Neural crest cell (in vitro differentiated cells): Measurements from ENCODE around the gene GOLGA6C. TPM values are rescaled to one million over a fixed set of nuclear protein-coding genes. Genes with fewer than 3 reads are reported as not detected.
"Not testable (repeated sequence)": the region's sequence is repeated elsewhere in the genome, so short reads cannot be mapped to it uniquely, and the experiment has no call there.

ENCODE experiments used
- DNase-seq: peaks from one replicate; pipeline ENCODE4 v3.0.0; 2021; ENCODE audit warnings: low read depth, mixed read lengths, low spot score
- H3K27ac Mint-ChIP-seq: one replicate; pipeline ENCODE4 v1.8.0; 2021; ENCODE audit warnings: mild to moderate bottlenecking, mixed read lengths; ENCODE audit not compliant: unreplicated experiment
- H3K27me3 Mint-ChIP-seq: 2 replicates; pipeline ENCODE4 v1.8.0; 2021; ENCODE audit warnings: low read depth, mild to moderate bottlenecking, mixed read lengths
- H3K36me3 Mint-ChIP-seq: 2 replicates; pipeline ENCODE4 v1.8.0; 2021; ENCODE audit warnings: low read depth, mild to moderate bottlenecking, mixed read lengths
- H3K4me1 Mint-ChIP-seq: 2 replicates; pipeline ENCODE4 v1.8.0; 2021; ENCODE audit warnings: mixed read lengths
- H3K4me3 Mint-ChIP-seq: one replicate; pipeline ENCODE4 v1.8.0; 2021; ENCODE audit warnings: mild to moderate bottlenecking, mixed read lengths
- H3K9me3 Mint-ChIP-seq: 2 replicates; pipeline ENCODE4 v1.8.0; 2021; ENCODE audit warnings: mixed read lengths
- CTCF ChIP-seq: fragments of 200-600 bp; sonication (generic); conservative IDR thresholded peaks from 2 replicates; pipeline ENCODE4 v1.5.0; 2021; ENCODE audit warnings: antibody characterized with exemption, mild to moderate bottlenecking
- total RNA-seq: library from RNA; stranded (reverse); gene quantifications from 2 replicates; pipeline ENCODE4 v1.2.1, GENCODE V29; 2021

Gene GOLGA6C
- total RNA-seq, 1 donor from 2014 or later, result 0.12 TPM

- no peaks in the 10 kb centered on the region for H3K36me3 Mint-ChIP-seq
- no peak for TF ChIP-seq CTCF
- H3K4me3 Mint-ChIP-seq, result no peak overlapping the region
- DNase-seq, result no peak
- no peaks in the 10 kb centered on the region for H3K4me1 Mint-ChIP-seq
- no peak overlapping the region for H3K27ac Mint-ChIP-seq
- no peaks in the 10 kb centered on the region for H3K9me3 Mint-ChIP-seq
- H3K27me3 Mint-ChIP-seq, result no peaks in the 10 kb centered on the region
Observed at GRCh38 chr15:75217012-75217411, 41.1 kb upstream of the GOLGA6C start.

- not testable (repeated sequence) for H3K9me3 Mint-ChIP-seq, H3K36me3 Mint-ChIP-seq, H3K27ac Mint-ChIP-seq, DNase-seq, H3K4me1 Mint-ChIP-seq, H3K4me3 Mint-ChIP-seq, H3K27me3 Mint-ChIP-seq
Observed at GRCh38 chr15:75217574-75217973, 40.6 kb upstream of the GOLGA6C start.

GRCh38 chr15:75219507-75219929, 38.6 kb upstream of the GOLGA6C start:
- not testable (repeated sequence) for H3K4me3 Mint-ChIP-seq, H3K9me3 Mint-ChIP-seq

GRCh38 chr15:75223688-75224087, 34.4 kb upstream of the GOLGA6C start:
- H3K27ac Mint-ChIP-seq, result no peak overlapping the region
- no peaks in the 10 kb centered on the region for H3K4me1 Mint-ChIP-seq
- H3K4me3 Mint-ChIP-seq, result no peak overlapping the region
- TF ChIP-seq CTCF, result no peak
- no peaks in the 10 kb centered on the region for H3K9me3 Mint-ChIP-seq
- H3K27me3 Mint-ChIP-seq, result no peaks in the 10 kb centered on the region
- no peak for DNase-seq
- no peaks in the 10 kb centered on the region for H3K36me3 Mint-ChIP-seq

More at GRCh38 chr15:75219507-75219929, 38.6 kb upstream of the GOLGA6C start:
- not testable (repeated sequence) for H3K27me3 Mint-ChIP-seq, DNase-seq, H3K27ac Mint-ChIP-seq, H3K36me3 Mint-ChIP-seq, H3K4me1 Mint-ChIP-seq

GRCh38 chr15:75224281-75224680, 33.9 kb upstream of the GOLGA6C start:
- Mint-ChIP-seq H3K27me3 (no peaks in the 10 kb centered on the region), H3K27ac (no peak overlapping the region), H3K36me3 (no peaks in the 10 kb centered on the region), H3K4me3 (no peak overlapping the region), H3K9me3 (no peaks in the 10 kb centered on the region), H3K4me1 (no peaks in the 10 kb centered on the region)
- DNase-seq, result no peak
- no peak for TF ChIP-seq CTCF

GRCh38 chr15:75225102-75225836, 32.9 kb upstream of the GOLGA6C start:
- H3K36me3 Mint-ChIP-seq, DNase-seq, H3K4me3 Mint-ChIP-seq, H3K9me3 Mint-ChIP-seq, H3K4me1 Mint-ChIP-seq, H3K27me3 Mint-ChIP-seq: not testable (repeated sequence)
- peak overlapping the region; percentile 43 for H3K27ac Mint-ChIP-seq

GRCh38 chr15:75225951-75226732, 32.0 kb upstream of the GOLGA6C start:
- DNase-seq, result no peak
- Mint-ChIP-seq H3K4me1 (peaks cover 12% of the 10 kb centered on the region), H3K4me3 (no peak overlapping the region), H3K27me3 (no peaks in the 10 kb centered on the region), H3K36me3 (no peaks in the 10 kb centered on the region), H3K9me3 (no peaks in the 10 kb centered on the region), H3K27ac (no peak overlapping the region)
- no peak for TF ChIP-seq CTCF

- peak overlapping the region; percentile 35 for H3K27ac Mint-ChIP-seq
- H3K27me3 Mint-ChIP-seq, H3K36me3 Mint-ChIP-seq, H3K9me3 Mint-ChIP-seq, DNase-seq, H3K4me3 Mint-ChIP-seq: not testable (repeated sequence)
- peaks cover 12% of the 10 kb centered on the region for H3K4me1 Mint-ChIP-seq
Observed at GRCh38 chr15:75227112-75227511, 31.0 kb upstream of the GOLGA6C start.
